Astrocyte (in vitro differentiated cells and primary cell): ENCODE data around the gene STK11IP. TPM values are rescaled to one million over a fixed set of nuclear protein-coding genes. Genes with fewer than 3 reads are reported as not detected.

Experiments
- DNase-seq: peaks from one replicate; pipeline ENCODE4 v3.0.0-alpha.2; 2010; ENCODE audit warnings: low read depth
- FAIRE-seq: peaks from 2 replicates; lab custom pipeline; 2011; peaks lifted over from hg19 to GRCh38; lab: Jason Lieb, UNC
- H2AFZ ChIP-seq: 2 replicates; pipeline ENCODE4 v1.6.0; 2012; ENCODE audit warnings: low read depth, low read length, inconsistent platforms
- H3K27ac ChIP-seq: 2 replicates; pipeline ENCODE4 v1.5.1; 2011; ENCODE audit warnings: low read depth, low read length, inconsistent platforms
- H3K27me3 ChIP-seq: 2 replicates; pipeline ENCODE4 v1.6.0; 2011; ENCODE audit warnings: low read length, inconsistent platforms; ENCODE audit not compliant: insufficient read depth
- H3K36me3 ChIP-seq: 2 replicates; pipeline ENCODE4 v1.5.1; 2011; ENCODE audit warnings: low read length, inconsistent platforms; ENCODE audit not compliant: insufficient read depth
- H3K4me1 ChIP-seq: 2 replicates; pipeline ENCODE4 v1.5.1; 2011; ENCODE audit warnings: low read length, inconsistent platforms; ENCODE audit not compliant: insufficient read depth
- H3K4me2 ChIP-seq: 2 replicates; pipeline ENCODE4 v1.6.0; 2012; ENCODE audit warnings: low read length, inconsistent platforms
- H3K4me3 ChIP-seq: 2 replicates; pipeline ENCODE4 v1.5.1; 2011; ENCODE audit warnings: low read depth, mild to moderate bottlenecking, low read length, inconsistent platforms; ENCODE audit not compliant: insufficient read depth
- H3K79me2 ChIP-seq: 2 replicates; pipeline ENCODE4 v1.6.0; 2012; ENCODE audit warnings: mild to moderate bottlenecking, low read length, inconsistent platforms; ENCODE audit not compliant: insufficient read depth
- H3K9ac ChIP-seq: 2 replicates; pipeline ENCODE4 v1.6.0; 2012; ENCODE audit warnings: mild to moderate bottlenecking, low read length, inconsistent platforms
- H3K9me3 ChIP-seq: 2 replicates; pipeline ENCODE4 v1.5.1; 2012; ENCODE audit warnings: low read depth, mild to moderate bottlenecking, low read length, inconsistent platforms; ENCODE audit not compliant: insufficient read depth
- H4K20me1 ChIP-seq: 2 replicates; pipeline ENCODE4 v1.6.0; 2012; ENCODE audit warnings: low read length, inconsistent platforms; ENCODE audit not compliant: insufficient read depth
- H3K27ac Mint-ChIP-seq: one replicate; pipeline ENCODE4 v1.8.0; 2021; ENCODE audit warnings: mild to moderate bottlenecking, mixed read lengths; ENCODE audit not compliant: unreplicated experiment
- H3K27me3 Mint-ChIP-seq: one replicate; pipeline ENCODE4 v1.8.0; 2021; ENCODE audit warnings: low read depth, mixed read lengths; ENCODE audit not compliant: unreplicated experiment
- H3K36me3 Mint-ChIP-seq: one replicate; pipeline ENCODE4 v1.8.0; 2021; ENCODE audit warnings: low read depth, mixed read lengths; ENCODE audit not compliant: unreplicated experiment
- H3K4me1 Mint-ChIP-seq: one replicate; pipeline ENCODE4 v1.8.0; 2021; ENCODE audit warnings: low read depth, mixed read lengths; ENCODE audit not compliant: unreplicated experiment
- H3K4me3 Mint-ChIP-seq: one replicate; pipeline ENCODE4 v1.8.0; 2021; ENCODE audit warnings: mild to moderate bottlenecking, moderate library complexity, mixed read lengths; ENCODE audit not compliant: unreplicated experiment
- H3K9me3 Mint-ChIP-seq: one replicate; pipeline ENCODE4 v1.8.0; 2021; ENCODE audit warnings: mild to moderate bottlenecking, mixed read lengths; ENCODE audit not compliant: unreplicated experiment
- EZH2 ChIP-seq: IDR thresholded peaks from 2 replicates; pipeline ENCODE4 v1.6.1; 2012; ENCODE audit warnings: mild to moderate bottlenecking, low read length, inconsistent platforms; ENCODE audit not compliant: insufficient read depth
- total RNA-seq: library from RNA; stranded (reverse); gene quantifications from 2 replicates; pipeline ENCODE4 v1.2.1, GENCODE V29; 2021
- TF ChIP-seq, protein P1 (sequence below): IDR thresholded peaks from 2 replicates; pipeline ENCODE4 v1.5.1; 2011; ENCODE audit warnings: low read depth, mild to moderate bottlenecking, inconsistent platforms, low read length, moderate library complexity; ENCODE audit not compliant: insufficient read depth

Gene STK11IP
- total RNA-seq, 1 donor from 2014 or later: 24.9 TPM

DNA sequence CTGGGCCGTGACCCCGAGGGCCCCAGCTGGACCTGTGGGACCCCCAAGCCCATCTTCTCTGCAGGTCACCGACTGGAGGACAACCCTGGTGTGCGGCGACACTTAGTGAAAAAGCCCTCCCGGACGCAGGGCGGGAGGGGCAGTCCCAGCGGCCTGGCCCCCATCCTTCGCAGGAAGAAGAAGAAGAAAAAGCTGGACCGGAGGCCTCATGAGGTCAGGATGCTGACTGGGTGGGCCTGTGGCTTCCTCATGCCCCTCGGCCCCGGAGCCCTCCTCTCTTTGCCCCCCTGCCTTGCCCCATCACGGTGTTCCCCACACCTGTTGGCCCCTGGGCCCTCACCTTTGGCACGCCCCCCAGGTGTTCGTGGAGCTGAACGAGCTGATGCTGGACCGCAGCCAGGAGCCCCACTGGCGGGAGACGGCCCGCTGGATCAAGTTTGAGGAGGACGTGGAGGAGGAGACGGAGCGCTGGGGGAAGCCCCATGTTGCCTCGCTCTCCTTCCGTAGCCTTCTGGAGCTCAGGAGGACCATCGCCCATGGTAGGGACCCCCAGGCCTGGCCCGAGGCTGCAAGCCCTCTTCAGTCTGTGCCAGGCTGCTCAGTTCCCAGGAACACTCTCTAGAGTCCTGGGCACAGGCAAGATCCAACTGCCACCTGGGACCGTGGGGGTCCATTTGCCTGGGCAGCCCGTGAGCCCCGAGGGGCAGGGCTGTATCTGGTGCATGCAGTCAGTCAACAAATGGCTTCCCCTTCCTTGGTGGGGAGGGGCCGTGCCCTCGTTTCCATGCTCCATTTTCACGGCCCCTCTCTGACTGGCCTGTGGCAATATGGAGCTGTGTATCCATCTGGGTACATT lies 34.5 kb downstream of the STK11IP start:
- H3K9me3 ChIP-seq: no peaks in the 10 kb centered on the region
- H3K36me3 Mint-ChIP-seq: peaks cover 31% of the 10 kb centered on the region
- H4K20me1 ChIP-seq: no peaks in the 10 kb centered on the region
- H3K4me3 ChIP-seq: no peak overlapping the region
- peaks cover 8% of the 10 kb centered on the region for H3K79me2 ChIP-seq
- no peak overlapping the region for H3K27ac Mint-ChIP-seq
- peaks cover 11% of the 10 kb centered on the region for H3K27me3 Mint-ChIP-seq
- H3K27ac ChIP-seq: no peak overlapping the region
- H3K9ac ChIP-seq: no peak overlapping the region
- no peaks in the 10 kb centered on the region for H3K4me1 ChIP-seq
- H2AFZ ChIP-seq: no peak overlapping the region
- H3K4me2 ChIP-seq: no peak overlapping the region
- TF ChIP-seq, protein P1, sequence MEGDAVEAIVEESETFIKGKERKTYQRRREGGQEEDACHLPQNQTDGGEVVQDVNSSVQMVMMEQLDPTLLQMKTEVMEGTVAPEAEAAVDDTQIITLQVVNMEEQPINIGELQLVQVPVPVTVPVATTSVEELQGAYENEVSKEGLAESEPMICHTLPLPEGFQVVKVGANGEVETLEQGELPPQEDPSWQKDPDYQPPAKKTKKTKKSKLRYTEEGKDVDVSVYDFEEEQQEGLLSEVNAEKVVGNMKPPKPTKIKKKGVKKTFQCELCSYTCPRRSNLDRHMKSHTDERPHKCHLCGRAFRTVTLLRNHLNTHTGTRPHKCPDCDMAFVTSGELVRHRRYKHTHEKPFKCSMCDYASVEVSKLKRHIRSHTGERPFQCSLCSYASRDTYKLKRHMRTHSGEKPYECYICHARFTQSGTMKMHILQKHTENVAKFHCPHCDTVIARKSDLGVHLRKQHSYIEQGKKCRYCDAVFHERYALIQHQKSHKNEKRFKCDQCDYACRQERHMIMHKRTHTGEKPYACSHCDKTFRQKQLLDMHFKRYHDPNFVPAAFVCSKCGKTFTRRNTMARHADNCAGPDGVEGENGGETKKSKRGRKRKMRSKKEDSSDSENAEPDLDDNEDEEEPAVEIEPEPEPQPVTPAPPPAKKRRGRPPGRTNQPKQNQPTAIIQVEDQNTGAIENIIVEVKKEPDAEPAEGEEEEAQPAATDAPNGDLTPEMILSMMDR: no peak
- TF ChIP-seq EZH2: no peak
- H3K27me3 ChIP-seq: no peaks in the 10 kb centered on the region
- no peaks in the 10 kb centered on the region for H3K36me3 ChIP-seq
- DNase-seq: no peak
- H3K4me3 Mint-ChIP-seq: no peak overlapping the region
- peaks cover 2% of the 10 kb centered on the region for H3K4me1 Mint-ChIP-seq
- no peaks in the 10 kb centered on the region for H3K9me3 Mint-ChIP-seq
- FAIRE-seq: no peak

DNA sequence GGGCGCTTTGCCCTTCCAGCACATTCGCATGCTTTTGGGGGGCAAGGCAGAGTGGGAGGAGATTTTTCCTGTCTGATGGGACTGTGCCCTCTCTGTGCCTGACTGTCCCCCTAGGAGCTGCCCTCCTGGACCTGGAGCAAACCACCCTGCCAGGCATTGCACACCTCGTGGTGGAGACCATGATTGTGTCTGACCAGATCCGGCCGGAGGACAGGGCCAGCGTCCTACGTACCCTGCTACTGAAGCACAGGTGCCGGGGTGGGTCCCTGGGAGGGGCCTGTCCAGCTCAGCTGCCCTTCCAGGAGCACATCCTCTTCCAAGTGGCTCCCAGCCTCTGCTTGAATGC lies 35.1 kb downstream of the STK11IP start:
- H4K20me1 ChIP-seq: no peaks in the 10 kb centered on the region
- no peak overlapping the region for H3K27ac ChIP-seq
- no peaks in the 10 kb centered on the region for H3K27me3 ChIP-seq
- peaks cover 8% of the 10 kb centered on the region for H3K79me2 ChIP-seq
- H3K4me3 Mint-ChIP-seq: no peak overlapping the region
- H2AFZ ChIP-seq: no peak overlapping the region
- FAIRE-seq (no peak), DNase-seq (no peak)
- H3K27me3 Mint-ChIP-seq: peaks cover 11% of the 10 kb centered on the region
- H3K9me3 ChIP-seq: no peaks in the 10 kb centered on the region
- TF ChIP-seq, protein P1: no peak
- TF ChIP-seq EZH2: no peak
- peaks cover 2% of the 10 kb centered on the region for H3K4me1 Mint-ChIP-seq
- H3K4me1 ChIP-seq: no peaks in the 10 kb centered on the region
- no peak overlapping the region for H3K4me3 ChIP-seq
- no peak overlapping the region for H3K9ac ChIP-seq
- H3K36me3 Mint-ChIP-seq: peaks cover 31% of the 10 kb centered on the region
- no peaks in the 10 kb centered on the region for H3K36me3 ChIP-seq
- no peaks in the 10 kb centered on the region for H3K9me3 Mint-ChIP-seq
- no peak overlapping the region for H3K27ac Mint-ChIP-seq
- no peak overlapping the region for H3K4me2 ChIP-seq
